Keratinocyte (primary cell): ENCODE results near the gene CASQ1.

Experiments used
- CTCF ChIP-seq, 3 experiments: IDR thresholded peaks in 1 of 3; conservative IDR thresholded peaks in 1 of 3; optimal IDR thresholded peaks in 1 of 3; 2 replicates in 2 of 3; 3 replicates in 1 of 3; pipeline versions ENCODE3 to v1.5.1; 2011; ENCODE audit warnings: low read length in 3 of 3, mild to moderate bottlenecking in 3 of 3, moderate library complexity in 2 of 3, control low read depth in 1 of 3, inconsistent platforms in 1 of 3; ENCODE audit not compliant: insufficient read depth in 2 of 3; ENCODE audit errors: extremely low read depth in 1 of 3
- EZH2 ChIP-seq: IDR thresholded peaks from one replicate; pipeline ENCODE4 v1.6.1; 2012; ENCODE audit warnings: inconsistent platforms, mild to moderate bottlenecking, low read length, moderate library complexity

- TF ChIP-seq CTCF (optimal IDR thresholded peaks at IDR 0.05 in 1 of 3, IDR thresholded peaks at IDR 0.05 in 1 of 3, conservative IDR thresholded peaks at IDR 0.05 in 1 of 3; ENCODE audit: extremely low read depth in 1 of 3, insufficient read depth in 2 of 3, low read length in 3 of 3), result no peak
- TF ChIP-seq EZH2, result no peak
Observed at GRCh38 chr1:160158534-160158933, 31.8 kb upstream of the CASQ1 start.
